DND-41 (cell line): ENCODE measurements around the gene NXPH4.

Experiments
- ATAC-seq: fragments of 200-7000 bp; cut with Tn5 transposase; 3 replicates; pipeline ENCODE4 v1.9.1; 2021; ENCODE audit warnings: low read depth; ENCODE audit not compliant: insufficient read depth
- DNase-seq: peaks from one replicate; pipeline ENCODE4 v3.0.0-alpha.2; 2020
- H2AFZ ChIP-seq: 2 replicates; pipeline ENCODE4 v1.6.0; 2012; ENCODE audit warnings: low read depth, low read length
- H3K27ac ChIP-seq: 2 replicates; pipeline ENCODE4 v1.5.1; 2012; ENCODE audit warnings: low read length, inconsistent platforms
- H3K27me3 ChIP-seq: fragments of 200-600 bp; sonication (generic); 2 replicates; pipeline ENCODE4 v1.6.0; 2012; ENCODE audit warnings: low read length, mild to moderate bottlenecking, inconsistent platforms; ENCODE audit not compliant: insufficient read depth, poor library complexity
- H3K36me3 ChIP-seq: 2 replicates; pipeline ENCODE4 v1.5.1; 2012; ENCODE audit warnings: low read length, inconsistent platforms; ENCODE audit not compliant: insufficient read depth
- H3K4me1 ChIP-seq: 2 replicates; pipeline ENCODE4 v1.5.1; 2012; ENCODE audit warnings: mild to moderate bottlenecking, low read length; ENCODE audit not compliant: insufficient read depth
- H3K4me2 ChIP-seq: 2 replicates; pipeline ENCODE4 v1.6.0; 2012; ENCODE audit warnings: mild to moderate bottlenecking, moderate library complexity, low read length, inconsistent platforms; ENCODE audit not compliant: insufficient read depth
- H3K4me3 ChIP-seq, 2 experiments: fragments of 200-600 bp in 1 of 2; shearing (Covaris generic) in 1 of 2; 2 replicates each; pipeline ENCODE4 v1.5.1; 2012 to 2016; ENCODE audit warnings: inconsistent platforms in 2 of 2, low read length in 2 of 2, mild to moderate bottlenecking in 2 of 2, low read depth in 1 of 2, moderate library complexity in 1 of 2
- H3K79me2 ChIP-seq: 2 replicates; pipeline ENCODE4 v1.6.0; 2012; ENCODE audit warnings: low read length, inconsistent platforms; ENCODE audit not compliant: insufficient read depth
- H3K9ac ChIP-seq: 2 replicates; pipeline ENCODE4 v1.6.0; 2012; ENCODE audit warnings: low read depth, mild to moderate bottlenecking, inconsistent platforms, low read length, moderate library complexity
- H3K9me3 ChIP-seq: 2 replicates; pipeline ENCODE4 v1.5.1; 2012; ENCODE audit warnings: low read length, moderate library complexity, mild to moderate bottlenecking, inconsistent platforms; ENCODE audit not compliant: insufficient read depth, severe bottlenecking
- H4K20me1 ChIP-seq: 2 replicates; pipeline ENCODE4 v1.6.0; 2012; ENCODE audit warnings: low read length; ENCODE audit not compliant: insufficient read depth
- CTCF ChIP-seq: IDR thresholded peaks from 2 replicates; pipeline ENCODE4 v1.5.1; 2012; ENCODE audit warnings: borderline replicate concordance, low read length, moderate library complexity, mild to moderate bottlenecking; ENCODE audit not compliant: poor library complexity, severe bottlenecking; ENCODE audit errors: extremely low read depth
- EZH2 ChIP-seq: IDR thresholded peaks from 3 replicates; pipeline ENCODE4 v1.6.1; 2012; ENCODE audit warnings: borderline replicate concordance, low read depth, mild to moderate bottlenecking, moderate library complexity, low read length, inconsistent platforms; ENCODE audit not compliant: severe bottlenecking

The NXPH4 gene

GRCh38 chr12:57192920-57193319, 23.7 kb upstream of the NXPH4 start:
- H3K36me3 ChIP-seq: no peaks in the 10 kb centered on the region
- no peaks in the 10 kb centered on the region for H3K4me1 ChIP-seq
- no peaks in the 10 kb centered on the region for H3K79me2 ChIP-seq
- no peak overlapping the region for H2AFZ ChIP-seq
- no peaks in the 10 kb centered on the region for H3K27me3 ChIP-seq
- no peak overlapping the region for H3K4me2 ChIP-seq
- no peaks in the 10 kb centered on the region; the same call in 1 of the 2 replicates for H4K20me1 ChIP-seq
- no peak overlapping the region for H3K9ac ChIP-seq
- H3K9me3 ChIP-seq: no peaks in the 10 kb centered on the region
- no peak overlapping the region for H3K4me3 ChIP-seq
- ATAC-seq: no peak
- TF ChIP-seq CTCF (no peak), EZH2 (no peak)
- DNase-seq: no peak
- no peak overlapping the region for H3K27ac ChIP-seq

GRCh38 chr12:57193706-57194245, 22.8 kb upstream of the NXPH4 start:
- Histone ChIP-seq H3K9ac (no peak overlapping the region), H4K20me1 (no peaks in the 10 kb centered on the region; the same call in 1 of the 2 replicates), H2AFZ (no peak overlapping the region), H3K4me3 (no peak overlapping the region), H3K9me3 (no peaks in the 10 kb centered on the region), H3K4me2 (no peak overlapping the region), H3K36me3 (no peaks in the 10 kb centered on the region), H3K27me3 (no peaks in the 10 kb centered on the region), H3K27ac (no peak overlapping the region), H3K79me2 (no peaks in the 10 kb centered on the region), H3K4me1 (no peaks in the 10 kb centered on the region)
- no peak for DNase-seq
- ATAC-seq: no peak
- no peak for TF ChIP-seq EZH2
- no peak for TF ChIP-seq CTCF

- Histone ChIP-seq H3K4me3 (no peak overlapping the region), H3K27me3 (no peaks in the 10 kb centered on the region), H3K36me3 (no peaks in the 10 kb centered on the region), H3K9ac (no peak overlapping the region), H2AFZ (no peak overlapping the region), H4K20me1 (no peaks in the 10 kb centered on the region; the same call in 1 of the 2 replicates), H3K9me3 (no peaks in the 10 kb centered on the region), H3K4me2 (no peak overlapping the region), H3K79me2 (no peaks in the 10 kb centered on the region), H3K27ac (no peak overlapping the region), H3K4me1 (no peaks in the 10 kb centered on the region)
- no peak for TF ChIP-seq EZH2
- ATAC-seq (no peak), DNase-seq (no peak)
Observed at GRCh38 chr12:57194253-57194652, 22.3 kb upstream of the NXPH4 start.

GRCh38 chr12:57195186-57195585, 21.4 kb upstream of the NXPH4 start:
- TF ChIP-seq EZH2 (no peak), CTCF (no peak)
- no peak overlapping the region for H3K9ac ChIP-seq
- no peaks in the 10 kb centered on the region for H3K79me2 ChIP-seq
- no peaks in the 10 kb centered on the region for H3K27me3 ChIP-seq
- no peaks in the 10 kb centered on the region for H3K9me3 ChIP-seq
- no peaks in the 10 kb centered on the region for H3K4me1 ChIP-seq
- no peaks in the 10 kb centered on the region; the same call in 1 of the 2 replicates for H4K20me1 ChIP-seq
- H3K27ac ChIP-seq: no peak overlapping the region
- ATAC-seq (no peak), DNase-seq (no peak)
- H3K4me2 ChIP-seq: no peak overlapping the region
- H3K36me3 ChIP-seq: no peaks in the 10 kb centered on the region
- no peak overlapping the region for H3K4me3 ChIP-seq
- H2AFZ ChIP-seq: no peak overlapping the region
